Right cardiac atrium (tissue), 5 donors: Measurements from ENCODE around the gene MYL3. TPM values are rescaled to one million over a fixed set of nuclear protein-coding genes. Genes with fewer than 3 reads are reported as not detected.

Source experiments
- ATAC-seq, 2 donors: fragments of 200-7000 bp; cut with Tn5 transposase; one replicate each; pipeline versions ENCODE4 v1.8.0 to v1.9.1; 2020; ENCODE audit warnings: moderate library complexity in 2 of 2, mild to moderate bottlenecking in 1 of 2
- DNase-seq, 3 donors: peaks; one replicate each; pipeline ENCODE4 v3.0.0-alpha.2; 2020
- H3K27ac ChIP-seq: one replicate; pipeline ENCODE4 v1.5.1; 2013; ENCODE audit warnings: mild to moderate bottlenecking, low read length, control low read depth, moderate library complexity
- H3K27me3 ChIP-seq: one replicate; pipeline ENCODE4 v1.6.1; 2013; ENCODE audit not compliant: control insufficient read depth, insufficient read depth
- H3K4me1 ChIP-seq: one replicate; pipeline ENCODE4 v1.6.1; 2013; ENCODE audit warnings: low read length; ENCODE audit not compliant: control insufficient read depth, insufficient read depth
- H3K4me3 ChIP-seq: one replicate; pipeline ENCODE4 v1.5.1; 2013; ENCODE audit warnings: low read length, control low read depth
- H3K9me3 ChIP-seq: one replicate; pipeline ENCODE4 v1.6.1; 2013; ENCODE audit warnings: low read length; ENCODE audit not compliant: control insufficient read depth
- WGBS: extraction: QIAGEN DNeasy Blood & Tissue Kit; methylation state at CpG from one replicate; pipeline ENCODE4 v1.1.7; 2013; 5-methylcytosine and 5-hydroxymethylcytosine counted together
- intact Hi-C, 4 donors: fragments of 100-400 bp; cut with DNase I; formaldehyde crosslinking; loops; one replicate each; pipeline versions ENCODE4 v1.11.0 to v1.14.0; 2022 to 2023
- polyA plus RNA-seq: library from polyadenylated mRNA; stranded (reverse); fragments of 200-250 nt; gene quantifications from one replicate; pipeline ENCODE4 v1.2.3, GENCODE V29; 2013
- total RNA-seq, 4 donors: library from RNA; stranded (reverse); fragmentation: NEBNext Ultra II Directional; extraction: Animal tissue kit (Norgen Biotek cat#: 25700); gene quantifications; one replicate each; pipeline ENCODE4 v1.2.1, GENCODE V29; 2021
- donor health status: healthy with polysubstance abuse.
- donor health status: DM: no; HTN: yes; CAD: no.
- donor health status: DM: no; HTN: no; CAD: no.
- donor health status: DM: no; HTN: yes; CAD: no; lungs with severe emphysema.
- donor health status: DM: yes; HTN: yes; CAD: no.

Gene MYL3
- total and polyA plus RNA-seq, 5 donors = 42.7 to 1,012 (median 428) TPM

DNA sequence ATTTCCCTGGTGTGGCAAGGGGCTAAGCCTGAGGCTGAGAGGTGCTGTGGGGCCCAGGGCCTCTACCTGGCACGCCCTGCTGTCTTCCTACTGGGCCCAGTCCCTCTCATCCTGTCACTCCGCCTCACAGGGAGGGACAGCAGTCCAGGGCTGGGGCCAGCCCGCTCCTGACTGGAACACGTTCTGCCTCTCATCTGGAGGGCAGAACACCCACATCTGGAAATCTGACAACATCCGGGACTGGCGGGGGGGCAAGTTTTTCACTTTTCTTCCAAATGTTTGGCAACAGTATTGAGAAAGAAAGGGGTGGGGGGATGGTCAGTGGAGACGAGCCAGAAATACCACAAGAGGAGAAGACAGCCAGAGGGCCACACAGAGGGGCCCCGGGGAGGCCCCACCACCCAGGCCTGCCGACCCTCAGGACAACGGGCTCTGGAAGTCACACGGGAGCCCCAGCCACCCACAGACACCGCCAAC lies 1.8 kb upstream of the MYL3 start:
- intact Hi-C loops = loop anchor here in 2 of 4 donors (5.0 to 10.0 kb wide), 2 partner anchors 37 to 160 kb away; partner anchors contain the start of gene TMIE (in 1 of the 2)
- Histone ChIP-seq H3K9me3 (no peaks in the 10 kb centered on the region), H3K4me3 (no peak overlapping the region), H3K27ac (peak overlapping the region; percentile 49), H3K4me1 (peaks cover 19% of the 10 kb centered on the region), H3K27me3 (no peaks in the 10 kb centered on the region)
- 43% methylated on average over 12 of the region's 12 CpGs for WGBS
- DNase-seq = peak; percentile 51 to 71 (median 69)
- no peak for ATAC-seq

DNA sequence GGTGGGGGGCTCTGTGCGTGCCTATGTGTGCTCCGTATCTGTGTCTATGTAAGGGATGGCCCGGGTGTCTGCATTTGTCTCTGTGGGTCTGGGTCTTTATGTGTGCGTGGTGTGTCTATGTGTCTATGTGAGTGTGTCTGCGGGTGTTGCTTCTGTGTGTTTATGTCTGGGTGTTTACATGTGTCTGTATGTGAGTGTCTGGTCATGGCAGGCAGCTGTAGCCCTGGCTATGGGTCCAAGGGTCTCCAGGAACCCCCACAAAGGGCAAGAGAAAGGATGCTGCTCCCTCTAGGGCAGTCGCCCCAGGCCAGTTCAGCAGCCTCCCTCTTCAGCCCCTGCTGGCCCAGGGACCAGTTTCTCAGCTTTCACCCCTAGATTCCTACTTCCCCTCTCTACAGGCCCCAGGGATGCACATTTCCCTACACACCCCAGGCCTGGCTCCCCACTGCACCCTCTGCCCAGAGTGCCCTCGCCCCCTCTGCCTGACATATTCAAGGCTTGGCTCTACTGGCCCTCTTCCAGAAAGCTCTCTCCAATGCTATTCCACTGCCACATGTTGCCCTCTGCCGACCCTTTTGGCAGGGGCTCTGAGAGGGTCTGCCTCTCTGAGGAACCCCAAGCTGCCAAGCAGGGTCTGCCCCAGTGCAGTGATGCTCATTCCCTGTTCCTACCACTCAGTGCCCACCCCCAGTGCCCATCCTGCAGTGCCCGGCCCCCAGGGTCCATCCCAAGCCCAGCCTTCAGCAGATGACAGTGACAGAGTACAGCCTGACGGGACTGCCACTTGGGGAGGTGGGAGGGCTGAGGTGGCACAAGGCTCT lies 1.0 kb upstream of the MYL3 start:
- Histone ChIP-seq H3K27me3 (no peaks in the 10 kb centered on the region), H3K9me3 (no peaks in the 10 kb centered on the region), H3K4me1 (peaks cover 19% of the 10 kb centered on the region), H3K4me3 (no peak overlapping the region), H3K27ac (peak overlapping the region; percentile 65)
- DNase-seq (peak; percentile 13 to 49 (median 41)), ATAC-seq (no peak)
- intact Hi-C loops = loop anchor here in 2 of 4 donors (5.0 to 10.0 kb wide), 2 partner anchors 33 to 159 kb away; partner anchors contain the start of gene TMIE (in 1 of the 2)
- 80% methylated on average over 10 of the region's 10 CpGs for WGBS

DNA sequence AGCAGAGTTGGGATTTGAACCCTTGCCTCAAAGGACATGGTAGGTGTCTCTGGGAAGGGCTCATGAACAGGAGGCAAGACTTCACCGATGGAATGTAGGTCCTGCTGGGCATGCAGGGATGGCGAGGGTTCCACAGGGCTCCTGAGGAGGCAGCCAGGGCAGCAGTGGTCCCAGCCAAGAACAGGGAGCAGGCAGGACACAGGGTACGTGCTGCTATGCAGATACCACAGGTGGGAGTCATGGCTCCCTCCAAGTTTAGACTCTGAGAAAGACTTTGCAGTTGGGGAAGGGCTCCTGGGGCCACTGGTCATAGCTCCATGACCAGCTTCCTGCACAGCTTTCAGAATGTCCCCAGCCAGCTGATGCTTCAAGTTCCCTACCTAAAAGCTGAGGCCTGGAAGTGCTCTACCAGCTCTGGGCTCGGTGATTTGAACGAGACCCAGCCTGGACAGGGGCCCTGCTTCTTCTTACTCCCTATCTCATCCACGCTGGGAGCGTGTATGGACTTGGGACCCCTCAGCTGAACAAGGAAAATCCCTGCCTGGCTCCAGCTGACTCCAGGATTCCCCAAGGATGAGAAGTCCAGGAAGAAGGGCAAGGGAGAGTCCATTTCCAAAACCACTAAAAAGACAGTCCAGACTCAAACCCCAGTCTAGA lies 747 bp downstream of the MYL3 start:
- ATAC-seq = no peak
- no peaks in the 10 kb centered on the region for H3K27me3 ChIP-seq
- intact Hi-C loops = loop anchor here in 2 of 4 donors (5.0 to 10.0 kb wide), 2 partner anchors 35 to 158 kb away; partner anchors contain the start of gene TMIE (in 1 of the 2)
- H3K9me3 ChIP-seq = no peaks in the 10 kb centered on the region
- WGBS = 74% methylated on average over 7 of the region's 7 CpGs
- peak overlapping the region; percentile 71 for H3K27ac ChIP-seq
- DNase-seq = peak; percentile 2 to 29 (median 16)
- peak overlapping the region; percentile 2 for H3K4me3 ChIP-seq
- peaks cover 11% of the 10 kb centered on the region for H3K4me1 ChIP-seq

DNA sequence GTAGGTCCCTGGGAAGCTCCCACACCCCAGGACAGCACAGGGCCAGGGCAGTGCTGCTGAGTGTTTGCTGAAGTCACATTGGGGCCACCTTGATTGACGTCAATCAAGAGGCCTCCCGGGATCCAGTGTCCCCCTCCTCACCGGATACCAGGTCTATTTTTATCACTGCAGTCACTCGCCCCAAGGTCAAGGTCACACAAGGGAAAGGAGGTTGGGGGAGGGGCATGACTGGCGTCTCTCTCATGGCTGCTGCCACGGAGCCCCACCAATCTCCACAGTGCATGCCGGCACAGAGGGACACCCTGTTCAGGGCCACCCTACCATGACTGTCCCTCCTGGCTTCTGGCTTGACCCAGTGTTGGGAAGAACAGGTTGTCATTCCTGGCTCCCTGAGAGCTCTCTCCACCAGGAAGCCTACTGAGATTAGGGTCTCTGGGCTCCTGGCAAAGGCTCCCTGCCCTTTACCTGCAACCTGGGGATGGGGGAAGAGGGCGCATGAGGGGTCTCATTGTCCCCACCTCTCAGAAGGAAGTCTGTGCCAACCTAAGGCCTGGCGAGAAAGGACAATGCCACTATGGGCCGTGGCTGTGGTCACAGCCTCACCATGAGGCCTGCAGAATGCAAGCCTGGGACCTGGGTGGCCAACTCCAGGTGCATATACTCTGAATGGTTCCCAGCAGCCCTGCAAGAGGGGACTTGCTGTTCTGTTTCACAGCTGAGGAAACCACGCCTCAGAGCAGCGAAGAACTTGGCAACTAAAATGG lies 1.5 kb downstream of the MYL3 start:
- Histone ChIP-seq H3K27ac (peak overlapping the region; percentile 71), H3K9me3 (no peaks in the 10 kb centered on the region), H3K4me1 (peaks cover 4% of the 10 kb centered on the region), H3K4me3 (peak overlapping the region; percentile 7), H3K27me3 (no peaks in the 10 kb centered on the region)
- DNase-seq (peak; percentile 22 to 57 (median 54)), ATAC-seq (peak in 1 of 2 donors; percentile 24)
- intact Hi-C loops = loop anchor here in 2 of 4 donors (5.0 to 10.0 kb wide), 2 partner anchors 36 to 157 kb away; partner anchors contain the start of gene TMIE (in 1 of the 2)
- 64% methylated on average over 12 of the region's 12 CpGs for WGBS

DNA sequence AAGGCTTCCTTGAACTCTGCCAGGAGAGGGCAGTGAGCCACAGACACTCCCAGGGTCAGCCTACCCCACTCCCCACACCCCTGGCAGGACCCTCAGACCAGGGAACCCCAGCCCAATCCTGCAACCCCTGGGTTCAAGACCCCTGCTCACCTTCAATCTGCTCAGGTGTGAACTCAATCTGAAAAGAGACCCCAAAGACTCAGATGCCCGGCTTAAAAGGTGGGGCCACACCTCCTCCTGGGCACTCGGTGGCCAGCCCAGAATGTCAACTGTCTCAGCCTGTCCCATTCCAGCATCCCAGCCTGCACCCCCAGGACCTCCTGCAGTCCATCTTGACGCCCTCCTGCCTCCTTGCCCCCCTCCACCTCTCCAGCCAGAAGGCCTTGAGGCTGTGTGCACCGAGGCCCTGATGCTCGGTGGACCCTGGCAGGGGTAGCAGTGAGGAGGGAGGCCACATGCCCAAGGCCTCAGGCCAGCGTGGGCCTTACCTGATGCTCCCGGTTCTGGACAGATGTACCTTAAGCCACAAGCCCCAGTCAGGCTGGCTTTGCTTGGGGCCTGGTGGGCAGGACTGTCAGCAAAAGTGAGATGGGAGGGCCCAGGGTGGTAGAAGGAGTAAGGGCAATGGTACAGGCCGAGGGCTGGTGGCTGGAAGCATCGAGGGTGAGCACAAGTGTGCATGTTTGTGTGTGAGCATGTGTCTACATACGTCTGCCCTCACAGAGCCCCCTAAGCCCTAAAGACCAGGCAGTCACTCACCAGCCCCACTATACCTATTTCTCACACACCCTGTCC lies 2.2 kb downstream of the MYL3 start:
- Histone ChIP-seq H3K27me3 (no peaks in the 10 kb centered on the region), H3K4me1 (peaks cover 4% of the 10 kb centered on the region), H3K27ac (peak overlapping the region; percentile 71), H3K4me3 (no peak overlapping the region), H3K9me3 (no peaks in the 10 kb centered on the region)
- no peak for ATAC-seq
- peak; percentile 7 to 39 (median 32) for DNase-seq
- WGBS = 88% methylated on average over 10 of the region's 10 CpGs
- intact Hi-C loops = loop anchor here in 2 of 4 donors (5.0 to 10.0 kb wide), 2 partner anchors 36 to 156 kb away; partner anchors contain the start of gene TMIE (in 1 of the 2)

DNA sequence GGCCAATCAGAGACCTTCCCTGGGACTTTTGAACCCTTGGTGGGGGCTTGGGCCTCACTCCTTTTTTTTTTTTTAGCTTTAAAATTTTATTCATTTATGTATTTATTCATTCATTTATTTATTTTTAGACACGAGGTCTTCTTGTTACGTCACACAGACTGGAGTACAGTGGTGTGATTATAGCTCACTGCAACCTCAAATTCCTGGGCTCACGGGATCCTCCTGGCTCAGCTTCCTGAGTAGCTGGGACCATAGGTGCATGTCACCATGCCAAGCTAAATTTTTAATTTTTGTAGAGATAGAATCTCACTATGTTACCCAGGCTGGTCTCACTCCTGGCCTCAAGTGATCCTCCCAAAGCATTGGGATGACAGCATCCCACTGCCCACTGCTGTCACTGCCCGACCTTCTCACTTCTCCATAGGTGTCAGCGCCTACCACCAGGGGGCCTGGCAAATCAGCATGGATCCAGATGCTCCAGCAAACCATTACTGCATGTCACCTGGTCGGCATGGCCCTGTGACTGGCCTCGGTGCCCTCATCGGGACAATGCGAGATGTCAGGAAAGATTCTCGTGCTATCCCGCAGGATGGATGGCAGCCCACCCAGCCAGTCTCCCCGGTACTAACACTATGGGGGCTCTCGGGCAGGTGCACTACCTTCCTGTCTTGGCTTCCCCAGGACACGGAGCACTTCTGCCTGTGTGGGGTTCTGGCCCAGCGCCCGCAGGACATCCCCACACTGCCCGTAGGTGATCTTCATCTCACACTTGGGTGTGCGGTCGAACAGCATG lies 3.0 kb downstream of the MYL3 start:
- Histone ChIP-seq H3K27ac (peak overlapping the region; percentile 25), H3K27me3 (no peaks in the 10 kb centered on the region), H3K9me3 (no peaks in the 10 kb centered on the region), H3K4me1 (peaks cover 4% of the 10 kb centered on the region), H3K4me3 (no peak overlapping the region)
- 81% methylated on average over 19 of the region's 19 CpGs for WGBS
- ATAC-seq (no peak), DNase-seq (peak; percentile 17 to 68 (median 58))
- intact Hi-C loops = loop anchor here in 2 of 4 donors (5.0 to 10.0 kb wide), 2 partner anchors 37 to 155 kb away; partner anchors contain the start of gene TMIE (in 1 of the 2)

DNA sequence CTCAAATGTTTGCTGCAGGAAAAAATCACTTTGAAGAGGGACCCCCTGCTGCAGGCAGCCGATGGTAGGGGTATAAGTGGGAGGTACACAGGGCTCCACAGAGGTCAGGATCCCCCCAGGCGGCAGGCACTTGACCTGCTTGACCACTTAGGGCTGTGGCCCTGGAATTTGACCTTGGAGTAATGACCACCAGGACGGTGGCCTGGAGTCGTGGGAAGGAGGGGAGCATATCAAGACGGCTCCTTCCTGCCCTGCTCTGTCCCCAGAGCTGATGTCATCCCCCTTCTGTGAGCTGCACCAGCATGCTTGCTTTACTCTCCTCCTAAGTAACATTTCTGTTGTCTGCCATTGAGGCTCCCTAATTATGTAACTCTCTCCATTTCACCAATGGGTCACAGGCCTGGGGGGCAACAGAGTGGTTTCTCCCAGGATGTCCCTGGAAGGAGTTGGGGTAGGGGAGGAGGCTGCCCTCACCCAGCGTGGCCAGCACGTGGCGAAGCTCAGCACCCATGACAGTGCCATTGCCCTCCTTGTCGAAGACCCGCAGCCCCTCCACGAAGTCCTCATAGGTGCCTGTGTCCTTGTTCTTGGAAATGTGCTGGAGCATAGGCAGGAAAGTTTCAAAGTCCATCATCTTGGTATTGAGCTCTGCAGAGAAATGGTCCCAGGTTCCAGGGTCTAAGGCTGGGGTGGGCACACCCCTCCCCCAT lies 4.1 kb downstream of the MYL3 start:
- Histone ChIP-seq H3K9me3 (no peaks in the 10 kb centered on the region), H3K27ac (no peak overlapping the region), H3K4me3 (no peak overlapping the region), H3K4me1 (no peaks in the 10 kb centered on the region), H3K27me3 (no peaks in the 10 kb centered on the region)
- peak; percentile 5 to 48 (median 28) for DNase-seq
- intact Hi-C loops = no loop called here
- 73% methylated on average over 11 of the region's 11 CpGs for WGBS
- ATAC-seq = no peak

DNA sequence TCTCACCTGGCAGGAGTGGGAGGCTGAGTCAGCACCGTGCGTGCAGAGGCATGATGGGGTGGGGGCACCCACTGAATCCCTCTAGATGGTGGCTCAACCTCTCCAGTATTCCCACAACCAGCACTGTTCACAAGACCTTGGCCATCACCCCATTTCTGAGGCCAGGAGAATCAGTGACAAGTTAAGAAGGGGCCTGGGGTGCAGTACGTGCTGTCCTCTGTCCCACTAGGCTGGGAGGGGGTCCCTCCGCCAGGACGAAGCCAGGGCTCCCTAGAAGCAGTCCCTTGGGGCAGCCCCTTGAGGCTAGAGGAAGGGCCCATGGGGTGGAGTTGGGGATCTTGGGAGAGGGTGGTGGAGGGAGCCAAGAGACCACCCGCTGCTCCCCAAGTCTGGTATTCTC lies 4.8 kb downstream of the MYL3 start:
- 89% methylated on average over 6 of the region's 6 CpGs for WGBS
- no peaks in the 10 kb centered on the region for H3K4me1 ChIP-seq
- DNase-seq (peak; percentile 4 to 46 (median 46)), ATAC-seq (no peak)
- no peak overlapping the region for H3K4me3 ChIP-seq
- no peak overlapping the region for H3K27ac ChIP-seq
- no peaks in the 10 kb centered on the region for H3K27me3 ChIP-seq
- no peaks in the 10 kb centered on the region for H3K9me3 ChIP-seq
- intact Hi-C loops = no loop called here
